Common myeloid progenitor, CD34-positive (primary cell): ENCODE measurements around the gene NLRX1.

Source experiments
- CTCF ChIA-PET: fragments of 350-600 bp; sonication (Branson Sonifier 250); formaldehyde crosslinking; loops from one replicate; lab custom pipeline; 2021; ENCODE audit warnings: antibody characterized with exemption; lab: Charles Lee
- POLR2A ChIA-PET: fragments of 350-600 bp; sonication (Branson Sonifier 250); formaldehyde crosslinking; loops from one replicate; lab custom pipeline; 2021; ENCODE audit warnings: antibody characterized with exemption; lab: Charles Lee
- DNase-seq, 3 donors: peaks; one replicate each; pipeline versions ENCODE4 v3.0.0 to v3.0.0-alpha.2; 2013
- H3K27ac ChIP-seq, 2 experiments: 1 replicate in 1 of 2; 2 replicates in 1 of 2; pipeline ENCODE4 v1.7.0; 2013; ENCODE audit warnings: inconsistent platforms in 2 of 2, low read length in 2 of 2, mild to moderate bottlenecking in 2 of 2, low read depth in 1 of 2, moderate library complexity in 1 of 2; ENCODE audit not compliant: severe bottlenecking in 2 of 2, insufficient read depth in 1 of 2, poor library complexity in 1 of 2
- H3K27me3 ChIP-seq, 5 experiments: replicated peaks in 2 of 5; 1 replicate in 3 of 5; 2 replicates in 2 of 5; pipeline versions ENCODE4 v1.6.1 to v1.7.0; 2013; ENCODE audit warnings: low read length in 4 of 5, mild to moderate bottlenecking in 2 of 5, moderate library complexity in 2 of 5, inconsistent platforms in 1 of 5; ENCODE audit not compliant: insufficient read depth in 5 of 5, control insufficient read depth in 4 of 5
- H3K36me3 ChIP-seq, 4 experiments: 1 replicate in 2 of 4; 2 replicates in 2 of 4; pipeline versions ENCODE4 v1.6.1 to v1.7.0; 2013; ENCODE audit warnings: low read length in 3 of 4, control low read depth in 1 of 4, mild to moderate bottlenecking in 1 of 4; ENCODE audit not compliant: control insufficient read depth in 4 of 4, insufficient read depth in 4 of 4
- H3K4me1 ChIP-seq, 4 experiments: 1 replicate in 3 of 4; 2 replicates in 1 of 4; pipeline versions ENCODE4 v1.6.1 to v1.7.1; 2013; ENCODE audit warnings: low read length in 3 of 4, mild to moderate bottlenecking in 3 of 4, control low read depth in 1 of 4, inconsistent platforms in 1 of 4, moderate library complexity in 1 of 4; ENCODE audit not compliant: control insufficient read depth in 4 of 4, insufficient read depth in 4 of 4; ENCODE audit errors: control extremely low read depth in 1 of 4
- H3K4me3 ChIP-seq, 7 experiments: 1 replicate in 4 of 7; 2 replicates in 3 of 7; pipeline versions ENCODE4 v1.5.1 to v1.7.0; 2013; ENCODE audit warnings: mild to moderate bottlenecking in 7 of 7, low read length in 6 of 7, moderate library complexity in 6 of 7, inconsistent platforms in 2 of 7, low read depth in 2 of 7, control low read depth in 1 of 7; ENCODE audit not compliant: insufficient read depth in 4 of 7, control insufficient read depth in 1 of 7; ENCODE audit errors: extremely low read depth in 1 of 7
- H3K9me3 ChIP-seq, 5 experiments: 1 replicate in 4 of 5; 2 replicates in 1 of 5; pipeline versions ENCODE4 v1.6.1 to v1.7.1; 2013; ENCODE audit warnings: low read length in 4 of 5, mild to moderate bottlenecking in 2 of 5, inconsistent platforms in 1 of 5, low read depth in 1 of 5, moderate library complexity in 1 of 5; ENCODE audit not compliant: control insufficient read depth in 4 of 5, insufficient read depth in 2 of 5; ENCODE audit errors: control extremely low read depth in 1 of 5
- WGBS: methylation state at CpG from one replicate; pipeline ENCODE4 v1.1.5; 2013; ENCODE audit not compliant: insufficient coverage; 5-methylcytosine and 5-hydroxymethylcytosine counted together

Gene NLRX1

GRCh38 chr11:119152604-119153003, 15.9 kb upstream of the NLRX1 start:
- H3K27ac ChIP-seq = no peak overlapping the region
- no peak overlapping the region for H3K4me3 ChIP-seq
- H3K27me3 ChIP-seq = peaks cover 0 to 46% (median 27%) of the 10 kb centered on the region in 5 experiments
- peaks cover 0 to 18% (median 16%) of the 10 kb centered on the region in 4 experiments for H3K4me1 ChIP-seq
- H3K36me3 ChIP-seq = no peaks in the 10 kb centered on the region
- WGBS = 100% methylated on average over 3 of the region's 4 CpGs
- DNase-seq = no peak
- POLR2A ChIA-PET = no interaction called here
- CTCF ChIA-PET = interaction anchor here (1.1 to 6.5 kb wide), 10 partner anchors 8 to 185 kb away, joined by 3 to 42 read pairs (median 4); no protein-coding TSS in a partner anchor
- no peaks in the 10 kb centered on the region for H3K9me3 ChIP-seq

- WGBS = 91% methylated on average over 7 of the region's 9 CpGs
- CTCF ChIA-PET = interaction anchor here (1.1 to 6.5 kb wide), 10 partner anchors 10 to 322 kb away, joined by 3 to 42 read pairs (median 3); no protein-coding TSS in a partner anchor
- H3K4me3 ChIP-seq = no peak overlapping the region
- H3K9me3 ChIP-seq = no peaks in the 10 kb centered on the region
- peaks cover 0 to 40% (median 22%) of the 10 kb centered on the region in 5 experiments for H3K27me3 ChIP-seq
- POLR2A ChIA-PET = no interaction called here
- H3K4me1 ChIP-seq = peaks cover 0 to 17% (median 15%) of the 10 kb centered on the region in 4 experiments
- no peak for DNase-seq
- H3K27ac ChIP-seq = no peak overlapping the region
- no peaks in the 10 kb centered on the region for H3K36me3 ChIP-seq
These were observed 15.3 kb upstream of the NLRX1 start for GRCh38 chr11:119153049-119153818.

- CTCF ChIA-PET = interaction anchor here (1.1 to 6.5 kb wide), 7 partner anchors 9 to 321 kb away, joined by 3 to 42 read pairs (median 4); no protein-coding TSS in a partner anchor
- Histone ChIP-seq H3K27ac (no peak overlapping the region), H3K4me1 (peaks cover 0 to 8% (median 7%) of the 10 kb centered on the region in 4 experiments), H3K4me3 (no peak overlapping the region), H3K9me3 (no peaks in the 10 kb centered on the region), H3K36me3 (no peaks in the 10 kb centered on the region), H3K27me3 (peaks cover 0 to 31% (median 14%) of the 10 kb centered on the region in 5 experiments)
- no peak for DNase-seq
- POLR2A ChIA-PET = no interaction called here
- 100% methylated on average over 3 of the region's 6 CpGs for WGBS
These were observed 14.3 kb upstream of the NLRX1 start for GRCh38 chr11:119154178-119154577.

GRCh38 chr11:119155733-119156492, 12.6 kb upstream of the NLRX1 start:
- Histone ChIP-seq H3K9me3 (no peaks in the 10 kb centered on the region), H3K4me3 (no peak overlapping the region), H3K4me1 (no peaks in the 10 kb centered on the region), H3K36me3 (no peaks in the 10 kb centered on the region), H3K27me3 (peaks cover 0 to 13% (median 5%) of the 10 kb centered on the region in 5 experiments), H3K27ac (no peak overlapping the region)
- WGBS = 63% methylated on average over 8 of the region's 8 CpGs
- CTCF ChIA-PET = interaction anchor here (0.8 to 6.5 kb wide), 10 partner anchors 9 to 50 kb away, joined by 3 to 42 read pairs (median 4); partner anchors contain the start of genes CBL and NLRX1
- POLR2A ChIA-PET = no interaction called here
- DNase-seq = peak in 2 of 3 donors; percentile 26 to 36

- no peak for DNase-seq
- WGBS = 96% methylated on average over 6 of the region's 10 CpGs
- POLR2A ChIA-PET = no interaction called here
- CTCF ChIA-PET = interaction anchor here (1.0 to 6.5 kb wide), 8 partner anchors 9 to 128 kb away, joined by 3 to 42 read pairs (median 4); partner anchors contain the start of gene NLRX1
- no peak overlapping the region for H3K27ac ChIP-seq
- no peaks in the 10 kb centered on the region for H3K9me3 ChIP-seq
- H3K36me3 ChIP-seq = no peaks in the 10 kb centered on the region
- no peaks in the 10 kb centered on the region for H3K4me1 ChIP-seq
- H3K27me3 ChIP-seq = peaks cover 0 to 8% (median 0%) of the 10 kb centered on the region in 5 experiments
- H3K4me3 ChIP-seq = no peak overlapping the region
These were observed 12.0 kb upstream of the NLRX1 start for GRCh38 chr11:119156496-119156895.

- ChIA-PET CTCF (interaction anchor here (1.0 to 6.5 kb wide), 5 partner anchors 8 to 127 kb away, joined by 3 to 42 read pairs (median 6); partner anchors contain the start of gene NLRX1), POLR2A (no interaction called here)
- no peaks in the 10 kb centered on the region for H3K4me1 ChIP-seq
- no peak overlapping the region for H3K27ac ChIP-seq
- H3K36me3 ChIP-seq = no peaks in the 10 kb centered on the region
- H3K27me3 ChIP-seq = peaks cover 0 to 5% (median 0%) of the 10 kb centered on the region in 5 experiments
- H3K9me3 ChIP-seq = no peaks in the 10 kb centered on the region
- peak in 2 of 3 donors; percentile 27 to 32 for DNase-seq
- H3K4me3 ChIP-seq = no peak overlapping the region
- WGBS = 75% methylated on average over 3 of the region's 3 CpGs
These were observed 11.5 kb upstream of the NLRX1 start for GRCh38 chr11:119157063-119157462.
